NCI-H1105 (cell line): ENCODE measurements around the gene RBM14.
A peak's percentile ranks its signal among the peaks of the same experiment; 100 is the strongest.
"Not testable (repeated sequence)": the region's sequence is repeated elsewhere in the genome, so short reads cannot be mapped to it uniquely, and the experiment has no call there.

ENCODE experiments used
- DNase-seq: peaks from one replicate; lab custom pipeline; 2025; lab: John Stamatoyannopoulos, UW

RBM14 gene

GRCh38 chr11:66637557-66638176, 21.2 kb downstream of the RBM14 start:
- DNase-seq, result no peak

DNA sequence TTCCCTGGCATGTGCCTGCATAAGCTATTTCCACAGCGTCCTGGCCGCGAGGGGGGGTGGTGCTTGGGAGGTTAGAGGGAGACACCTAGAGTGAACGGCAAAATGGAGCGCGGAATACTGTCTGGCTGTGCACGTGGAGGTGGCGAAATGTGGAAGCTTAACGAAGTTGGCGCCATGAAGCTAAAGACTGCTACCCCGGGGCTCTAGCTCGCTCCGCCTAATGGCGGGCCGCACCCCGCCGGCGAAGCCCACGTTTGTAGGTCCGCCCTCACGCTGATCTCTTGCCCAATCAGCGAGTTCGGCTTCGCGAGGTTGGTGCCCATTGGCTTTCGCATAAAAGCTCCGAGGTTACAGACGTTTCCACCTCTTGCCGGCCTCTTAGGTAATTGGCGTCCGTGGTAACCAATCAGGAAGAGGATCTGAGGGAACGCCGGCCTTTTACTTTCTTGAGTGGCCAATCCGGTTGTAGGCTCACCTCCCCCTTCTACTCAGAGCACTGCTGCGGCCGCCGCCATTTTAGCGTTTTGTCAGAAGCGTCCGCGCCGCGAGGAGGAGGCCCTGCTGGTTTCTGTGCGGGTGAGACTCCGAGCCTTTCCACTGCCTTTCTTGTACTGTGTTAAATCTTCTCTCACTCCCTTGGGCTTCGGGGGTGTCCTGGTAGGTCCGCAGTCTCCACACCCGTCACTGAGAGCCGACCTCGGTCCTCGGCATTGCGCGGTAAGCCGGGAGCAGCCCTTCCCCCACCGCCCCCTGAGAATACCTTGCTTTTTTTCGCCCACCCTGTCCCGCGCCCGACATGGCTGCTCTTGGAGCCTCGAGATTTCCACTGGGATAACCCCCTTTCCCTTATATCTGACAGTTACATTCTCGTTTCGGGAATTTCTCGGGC, 22.0 kb downstream of the RBM14 start, which contains the start of gene RBM4:
Gene RBM4, plus strand, starts transcription at position 527 of the 889 bp plus-strand sequence. CDS start 1,009 bp downstream, outside the sequence.
- DNase-seq, result peak; percentile 100

DNA sequence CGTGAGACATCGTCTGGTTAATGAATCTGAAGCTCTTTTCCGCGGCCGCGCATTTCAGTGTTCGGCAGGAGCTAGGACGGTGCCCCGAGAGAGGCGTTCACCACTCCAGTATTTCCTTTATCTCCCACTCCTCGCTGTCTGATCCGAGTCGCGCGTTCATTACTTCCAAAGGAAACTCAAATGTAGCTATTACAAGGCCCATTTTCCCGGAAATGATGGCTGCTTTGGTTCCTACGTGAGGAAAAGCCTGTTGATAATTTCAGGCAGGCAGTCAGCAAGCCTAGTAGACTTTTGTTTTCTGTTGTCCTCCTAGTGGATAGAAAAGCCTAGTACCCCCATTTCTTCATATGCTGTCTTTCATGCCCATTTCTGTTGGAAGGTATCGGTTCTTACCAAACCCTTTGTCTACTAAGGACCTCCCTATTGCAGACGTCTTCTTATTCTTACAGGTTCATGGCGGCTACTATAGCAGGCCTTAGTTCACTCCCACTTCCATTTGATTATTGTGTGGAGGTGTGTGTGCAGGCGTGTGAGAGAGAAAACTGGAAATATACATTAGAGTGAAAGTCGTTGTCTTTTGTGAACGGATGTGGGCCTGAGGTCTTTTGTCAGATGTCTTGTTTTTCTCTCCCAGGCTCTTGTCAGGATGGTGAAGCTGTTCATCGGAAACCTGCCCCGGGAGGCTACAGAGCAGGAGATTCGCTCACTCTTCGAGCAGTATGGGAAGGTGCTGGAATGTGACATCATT, 22.8 kb downstream of the RBM14 start:
- no peak for DNase-seq

DNA sequence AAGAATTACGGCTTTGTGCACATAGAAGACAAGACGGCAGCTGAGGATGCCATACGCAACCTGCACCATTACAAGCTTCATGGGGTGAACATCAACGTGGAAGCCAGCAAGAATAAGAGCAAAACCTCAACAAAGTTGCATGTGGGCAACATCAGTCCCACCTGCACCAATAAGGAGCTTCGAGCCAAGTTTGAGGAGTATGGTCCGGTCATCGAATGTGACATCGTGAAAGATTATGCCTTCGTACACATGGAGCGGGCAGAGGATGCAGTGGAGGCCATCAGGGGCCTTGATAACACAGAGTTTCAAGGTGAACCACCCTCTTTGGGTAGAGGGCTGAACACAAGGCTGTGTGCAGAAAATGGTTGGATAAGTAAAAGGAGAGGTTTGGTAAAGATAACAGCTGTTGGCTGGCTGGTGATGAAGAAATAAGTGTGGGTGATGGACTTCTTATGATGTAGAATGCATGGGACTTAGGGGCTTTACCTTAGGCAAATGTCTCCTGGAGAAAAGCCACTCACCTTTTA, 23.4 kb downstream of the RBM14 start:
- not testable (repeated sequence) for DNase-seq

GRCh38 chr11:66641834-66642233, 25.4 kb downstream of the RBM14 start:
- peak; percentile 5 for DNase-seq

- no peak for DNase-seq
Measured at GRCh38 chr11:66643745-66644437, 27.5 kb downstream of the RBM14 start.

DNA sequence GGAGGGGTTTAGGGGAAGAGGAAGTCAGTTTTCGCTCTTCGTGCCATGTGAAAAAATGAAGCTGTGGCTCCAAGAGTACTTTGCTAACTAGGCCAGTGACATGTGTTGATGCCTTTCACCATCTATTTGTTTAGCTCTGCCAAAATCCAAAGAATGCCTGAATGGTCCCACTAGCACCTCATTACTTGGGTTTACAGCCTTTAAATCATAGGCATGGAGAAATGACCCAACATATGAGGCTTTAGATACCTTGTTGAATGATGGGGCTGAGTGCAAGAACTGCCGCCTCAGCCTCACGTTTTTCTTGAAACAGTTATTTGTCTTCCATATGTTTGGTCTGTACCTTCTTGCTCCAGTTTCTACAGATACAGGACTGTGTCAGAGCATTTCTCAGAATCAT, 30.4 kb downstream of the RBM14 start:
- DNase-seq, result no peak

DNA sequence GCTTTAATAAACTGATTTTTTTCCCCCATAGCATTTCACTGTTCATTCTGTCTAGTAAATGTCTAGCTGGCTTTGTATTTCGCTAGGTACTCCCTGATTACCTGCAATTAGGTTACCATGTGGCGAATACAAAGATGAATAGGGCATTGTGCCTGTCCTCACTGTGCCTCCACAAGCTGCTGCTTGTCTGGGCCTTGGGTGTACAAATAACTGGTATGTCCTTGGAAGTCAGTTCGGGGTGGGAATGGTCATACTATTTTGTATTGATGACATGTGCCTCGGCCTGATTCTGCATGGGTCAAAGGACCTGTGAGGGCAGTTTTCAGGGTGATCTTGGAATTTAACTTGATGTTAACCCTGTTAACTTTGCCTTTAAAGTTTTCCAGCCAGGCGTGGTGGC, 33.5 kb downstream of the RBM14 start:
- no peak for DNase-seq

DNA sequence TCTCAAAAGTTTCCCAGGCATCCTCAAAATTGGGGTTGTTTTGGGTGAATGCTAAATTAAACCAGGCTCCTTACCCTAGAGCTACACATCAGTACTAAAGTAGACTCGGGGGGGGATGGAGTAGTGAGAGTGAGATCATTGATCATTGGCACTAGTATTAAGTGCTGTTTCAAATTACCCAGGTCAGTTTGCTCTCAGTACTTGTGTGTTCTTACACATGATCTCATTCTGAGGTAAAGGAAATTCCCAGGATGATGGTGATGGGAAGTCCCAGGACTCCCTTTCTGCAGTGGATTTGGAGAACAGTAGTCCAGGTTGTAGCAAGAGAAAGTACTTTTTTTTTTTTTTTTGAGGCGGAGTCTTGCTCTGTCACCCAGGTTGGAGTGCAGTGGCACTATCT, 34.6 kb downstream of the RBM14 start:
- no peak for DNase-seq

DNA sequence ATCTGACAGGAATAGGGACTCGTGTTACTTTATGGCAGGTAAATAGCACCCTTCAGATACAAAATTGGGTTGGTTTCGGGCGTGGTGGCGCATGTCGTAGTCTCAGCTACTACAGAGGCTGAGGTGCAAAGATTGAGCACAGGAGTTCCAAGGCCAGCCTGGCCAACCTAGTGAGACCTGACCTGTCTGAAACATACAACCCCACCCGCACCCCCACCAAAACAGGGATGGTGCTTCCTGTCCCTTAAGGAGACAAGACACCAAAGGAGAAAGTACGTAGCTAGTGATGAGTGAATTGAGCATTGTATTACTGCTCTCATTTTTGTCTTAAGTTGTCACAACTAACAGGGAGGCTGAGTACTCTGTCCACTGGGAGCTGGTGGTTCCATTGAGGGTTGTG, 36.2 kb downstream of the RBM14 start:
- no peak for DNase-seq

DNA sequence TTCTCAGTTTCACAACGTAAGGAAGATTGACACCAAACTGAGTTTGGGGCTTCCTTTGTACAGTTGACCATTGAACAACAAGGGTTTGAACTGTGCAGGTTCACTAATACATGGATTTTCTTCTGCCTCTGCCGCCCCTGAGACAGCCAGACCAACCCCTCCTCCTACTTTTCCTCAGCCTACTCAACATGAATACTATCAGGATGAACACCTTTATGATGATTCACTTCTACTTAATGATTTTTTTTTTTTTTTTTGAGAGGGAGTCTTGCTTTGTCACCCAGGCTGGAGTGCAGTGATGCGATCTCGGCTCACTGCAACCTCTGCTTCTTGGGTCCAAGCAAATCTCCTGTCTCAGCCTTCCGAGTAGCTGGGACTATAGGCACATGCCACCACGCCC, 36.7 kb downstream of the RBM14 start:
- no peak for DNase-seq

GRCh38 chr11:66659763-66660162, 43.3 kb downstream of the RBM14 start:
- no peak for DNase-seq

DNA sequence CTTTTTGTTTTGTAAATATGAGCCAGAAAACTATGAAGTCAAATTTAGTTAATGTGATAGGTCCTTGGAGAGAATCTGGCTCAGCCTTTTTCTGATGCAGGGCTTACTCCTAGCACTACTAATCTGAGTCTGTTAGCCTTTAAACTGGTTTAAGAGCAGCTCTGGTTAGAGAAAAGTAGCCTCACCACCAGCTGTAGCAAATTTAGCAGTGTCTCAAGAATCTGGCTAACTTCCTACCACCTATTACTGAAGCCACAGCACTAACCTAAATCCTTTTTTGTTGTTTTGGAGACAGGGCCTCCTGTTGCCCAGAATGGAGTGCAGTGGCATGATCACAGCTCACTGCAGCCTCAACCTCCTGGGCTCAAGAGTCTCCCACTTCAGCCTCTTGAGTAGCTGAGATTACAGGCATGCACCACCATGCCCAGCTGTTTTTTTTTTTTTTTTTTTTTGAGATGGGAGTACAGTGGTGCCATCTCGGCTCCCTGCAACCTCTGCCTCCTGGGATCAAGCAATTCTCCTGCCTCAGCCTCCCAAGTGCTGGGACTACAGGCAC, 47.4 kb downstream of the RBM14 start:
- no peak for DNase-seq

DNA sequence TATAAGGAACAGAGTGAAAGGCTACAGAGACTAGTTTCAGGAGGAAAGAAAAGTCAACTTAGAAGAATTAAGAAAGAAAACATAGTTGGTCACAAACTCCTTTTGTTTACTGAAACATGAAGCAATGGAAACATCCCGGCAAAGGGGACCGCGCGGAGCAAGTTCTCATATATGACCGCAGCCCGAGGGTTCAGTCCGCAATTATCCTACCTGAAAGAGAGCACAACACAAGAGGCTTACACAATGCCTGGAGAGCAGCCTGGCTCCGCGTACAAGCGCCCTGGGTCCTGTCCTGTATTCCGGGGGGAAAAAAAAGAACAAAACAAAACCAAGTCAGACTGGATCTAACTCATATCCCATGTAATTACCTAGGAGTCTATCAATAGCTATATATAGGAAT, 48.9 kb downstream of the RBM14 start:
- no peak for DNase-seq

DNA sequence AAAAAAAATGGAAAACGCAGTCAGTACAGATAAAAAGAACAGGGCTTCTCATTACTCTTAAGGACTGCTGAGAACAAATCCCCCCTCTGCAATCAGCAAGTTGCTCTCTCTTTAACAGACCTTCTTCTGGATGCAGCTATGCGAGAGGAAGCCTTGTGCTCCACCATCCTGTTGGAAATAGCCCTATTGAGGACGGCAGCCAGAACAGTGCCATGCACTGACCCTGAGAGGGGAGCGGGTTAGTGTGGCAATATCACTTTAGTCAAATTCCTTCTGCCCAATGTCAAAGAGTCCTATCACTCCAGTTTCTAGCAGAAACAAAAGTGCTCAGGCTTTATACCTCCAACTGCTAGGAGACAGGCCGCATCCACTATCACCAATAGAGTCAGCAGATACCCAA, 54.4 kb downstream of the RBM14 start:
- DNase-seq, result no peak

- no peak for DNase-seq
Measured at GRCh38 chr11:66674964-66675602, 58.7 kb downstream of the RBM14 start.

DNA sequence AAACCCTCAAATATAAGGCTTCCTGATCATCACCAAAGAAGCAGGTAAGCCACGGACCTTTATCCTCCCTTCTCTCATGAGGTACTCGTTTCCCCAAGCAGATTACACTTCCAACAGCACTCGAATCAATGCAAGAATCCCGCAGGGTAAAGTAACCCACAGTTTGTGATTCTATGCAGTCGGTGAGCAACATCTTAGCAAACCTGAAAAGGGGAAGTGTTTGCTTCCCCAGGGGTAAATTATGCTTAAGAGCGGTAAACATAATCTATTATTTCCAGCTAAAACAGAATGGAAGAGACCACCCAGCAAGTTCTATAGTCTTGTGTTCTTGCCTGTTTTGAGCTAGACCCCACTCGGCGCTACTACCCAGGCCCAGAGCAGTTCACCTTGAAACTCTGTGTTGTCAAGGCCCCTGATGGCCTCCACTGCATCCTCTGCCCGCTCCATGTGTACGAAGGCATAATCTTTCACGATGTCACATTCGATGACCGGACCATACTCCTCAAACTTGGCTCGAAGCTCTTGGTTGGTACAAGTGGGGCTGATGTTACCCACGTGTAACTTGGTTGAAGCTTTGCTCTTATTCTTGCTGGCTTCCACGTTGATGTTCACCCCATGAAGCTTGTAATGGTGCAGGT, 60.0 kb downstream of the RBM14 start:
- no peak for DNase-seq
